DMS53 treated with DMSO at 0.1 percent for 48 hours (cell line): ENCODE results near the gene CMAS.

Source experiments
- DNase-seq: peaks from one replicate; lab custom pipeline; 2025; ENCODE audit not compliant: unreplicated experiment; lab: John Stamatoyannopoulos, UW

CMAS gene

DNA sequence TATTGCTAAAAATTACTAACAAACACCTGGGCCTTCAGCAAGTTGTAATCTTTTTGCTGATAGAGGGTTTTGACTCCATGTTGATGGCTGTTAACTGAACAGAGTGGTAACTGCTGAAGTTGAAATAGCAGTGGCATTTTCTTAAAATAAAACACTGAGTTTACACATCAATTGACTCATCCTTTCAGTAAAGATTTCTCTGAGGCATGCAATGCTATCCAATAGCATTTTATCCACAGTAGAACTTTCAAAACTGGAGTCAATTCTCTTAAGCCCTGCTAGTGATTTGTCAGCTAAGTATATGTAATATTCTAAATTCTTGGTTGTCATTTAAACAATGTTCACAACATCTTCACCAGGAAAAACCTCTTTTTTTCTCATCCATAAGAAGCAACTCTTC is 59.5 kb downstream of the CMAS start:
- DNase-seq = no peak

- no peak for DNase-seq
Measured at GRCh38 chr12:22110176-22110575, 64.2 kb downstream of the CMAS start.
